HepG2 (cell line): ENCODE measurements around the gene QDPR. TPM values are rescaled to one million over a fixed set of nuclear protein-coding genes. Genes with fewer than 3 reads are reported as not detected.
A peak's percentile ranks its signal among the peaks of the same experiment; 100 is the strongest.

Experiments used
- ATAC-seq: fragments of 200-7000 bp; cut with Tn5 transposase; 3 replicates; pipeline ENCODE4 v1.9.1; 2020; ENCODE audit warnings: mild to moderate bottlenecking, moderate library complexity
- BruUV-seq: library from RNA; stranded (reverse); fragments of 400-500 nt; replicated peaks from 2 replicates; lab custom pipeline; 2021; lab: Mats Ljungman, UMichigan
- CTCF ChIA-PET: fragments of 300-600 bp; formaldehyde crosslinking; extraction: SDS; loops from one replicate; lab custom pipeline; 2021; ENCODE audit warnings: low total read pairs, inconsistent platforms, low intra/inter-chr PET ratio; lab: Yijun Ruan, JAX
- POLR2A ChIA-PET: fragments of 350-600 bp; sonication (Branson Sonifier 250); formaldehyde crosslinking; loops from one replicate; lab custom pipeline; 2020; ENCODE audit warnings: antibody characterized with exemption, inconsistent platforms; lab: Yijun Ruan, JAX
- DNase-seq: peaks from one replicate; pipeline ENCODE4 v3.0.0-alpha.2; 2015; ENCODE audit warnings: low spot score
- FAIRE-seq: peaks from 3 replicates; lab custom pipeline; 2011; peaks lifted over from hg19 to GRCh38; lab: Jason Lieb, UNC
- H2AFZ ChIP-seq: one replicate; pipeline ENCODE4 v1.6.1; 2011; ENCODE audit warnings: low read length, inconsistent platforms
- H3K27ac ChIP-seq: fragments of 300-600 bp; 3 replicates; pipeline ENCODE4 v1.8.0; 2011; ENCODE audit warnings: mixed run types, mild to moderate bottlenecking, mixed read lengths, low read length, inconsistent platforms; ENCODE audit not compliant: insufficient read depth; ENCODE audit errors: extremely low read length
- H3K27me3 ChIP-seq, 2 experiments: fragments of 200-600 bp in 1 of 2; 2 replicates in 1 of 2; 3 replicates in 1 of 2; pipeline versions ENCODE4 v1.6.0 to v1.8.0; 2011; ENCODE audit warnings: low read length in 2 of 2, mild to moderate bottlenecking in 2 of 2, moderate library complexity in 2 of 2, inconsistent platforms in 1 of 2; ENCODE audit not compliant: insufficient read depth in 2 of 2, control insufficient read depth in 1 of 2
- H3K36me3 ChIP-seq, 2 experiments: fragments of 200-600 bp in 1 of 2; replicated peaks in 1 of 2; 2 replicates in 1 of 2; 3 replicates in 1 of 2; pipeline versions ENCODE4 v1.5.1 to v1.8.0; 2011; ENCODE audit warnings: low read length in 2 of 2, inconsistent platforms in 1 of 2; ENCODE audit not compliant: insufficient read depth in 2 of 2, control insufficient read depth in 1 of 2
- H3K4me1 ChIP-seq: 2 replicates; pipeline ENCODE4 v1.5.1; 2012; ENCODE audit warnings: low read length, inconsistent platforms; ENCODE audit not compliant: insufficient read depth
- H3K4me2 ChIP-seq: 2 replicates; pipeline ENCODE4 v1.6.0; 2011; ENCODE audit warnings: low read depth, low read length, inconsistent platforms
- H3K4me3 ChIP-seq, 3 experiments: fragments of 200-600 bp in 1 of 3; sonication (generic), shearing (Covaris generic) in 1 of 3; replicated peaks in 1 of 3; 2 replicates each; pipeline ENCODE4 v1.5.1; 2011 to 2016; ENCODE audit warnings: low read length in 3 of 3, inconsistent platforms in 2 of 3, low read depth in 2 of 3, mild to moderate bottlenecking in 2 of 3, control low read depth in 1 of 3, mixed read lengths in 1 of 3; ENCODE audit not compliant: insufficient read depth in 1 of 3
- H3K79me2 ChIP-seq: one replicate; pipeline ENCODE4 v1.6.1; 2011; ENCODE audit warnings: low read length, inconsistent platforms; ENCODE audit not compliant: insufficient read depth
- H3K9ac ChIP-seq: 2 replicates; pipeline ENCODE4 v1.6.0; 2011; ENCODE audit warnings: mild to moderate bottlenecking, low read depth, low read length, inconsistent platforms; ENCODE audit not compliant: insufficient read depth
- H3K9me3 ChIP-seq: 2 replicates; pipeline ENCODE4 v1.5.1; 2012; ENCODE audit warnings: mild to moderate bottlenecking, low read length
- H4K20me1 ChIP-seq: 2 replicates; pipeline ENCODE4 v1.6.0; 2011; ENCODE audit warnings: inconsistent platforms, mild to moderate bottlenecking, low read length, moderate library complexity; ENCODE audit not compliant: insufficient read depth
- BCLAF1 ChIP-seq: fragments of 450-650 bp; IDR thresholded peaks from 2 replicates; pipeline ENCODE4 v1.6.1; 2017; ENCODE audit warnings: mild to moderate bottlenecking
- CHD4 ChIP-seq: fragments of 200-600 bp; sonication (generic); IDR thresholded peaks from 2 replicates; pipeline ENCODE4 v1.7.0; 2017; ENCODE audit warnings: mild to moderate bottlenecking, low read length, borderline replicate concordance
- MAFF ChIP-seq: IDR thresholded peaks from 2 replicates; pipeline ENCODE4 v1.6.1; 2011; ENCODE audit warnings: low read depth, low read length, improper control_type of control experiment
- MAFK ChIP-seq, 2 experiments: IDR thresholded peaks in 1 of 2; conservative IDR thresholded peaks in 1 of 2; 2 replicates each; pipeline ENCODE4 v1.6.1; 2011; ENCODE audit warnings: improper control_type of control experiment in 2 of 2, low read length in 2 of 2
- RORA ChIP-seq: sonication (generic); formaldehyde crosslinking; IDR thresholded peaks from 2 replicates; pipeline ENCODE4 v1.5.0; 2020; ENCODE audit warnings: mild to moderate bottlenecking, missing genetic modification reagents, moderate library complexity
- ZNF44 ChIP-seq: sonication (generic); formaldehyde crosslinking; IDR thresholded peaks from 2 replicates; pipeline ENCODE4 v1.5.1; 2020; ENCODE audit warnings: mild to moderate bottlenecking, missing genetic modification reagents
- ZNF550 ChIP-seq: sonication (generic); formaldehyde crosslinking; IDR thresholded peaks from 2 replicates; pipeline ENCODE4 v1.4.0; 2020; ENCODE audit warnings: mild to moderate bottlenecking, missing genetic modification reagents, borderline replicate concordance
- ZNF790 ChIP-seq: sonication (generic); formaldehyde crosslinking; IDR thresholded peaks from 2 replicates; pipeline ENCODE4 v1.8.0; 2022; ENCODE audit warnings: missing genetic modification reagents, mild to moderate bottlenecking, borderline replicate concordance
- ZSCAN9 ChIP-seq: IDR thresholded peaks from 2 replicates; pipeline ENCODE4 v1.6.1; 2016; ENCODE audit warnings: borderline replicate concordance
- WGBS: methylation state at CpG from one replicate; pipeline ENCODE4 v1.1.6; 2017; ENCODE audit warnings: low lambda C conversion rate; 5-methylcytosine and 5-hydroxymethylcytosine counted together
- in situ Hi-C: cut with HindIII; loops from 2 replicates; pipeline ENCODE4 v1.10.0; 2017; ENCODE audit warnings: low pct_unique_long_range_greater_than_20kb; ENCODE audit not compliant: extremely low pct_ligation_motif_present
- intact Hi-C: fragments of 100-400 bp; cut with micrococcal nuclease; formaldehyde crosslinking; loops from one replicate; pipeline ENCODE4 v1.10.0; 2022; ENCODE audit not compliant: unreplicated experiment
- polyA plus RNA-seq, 8 experiments: library from polyadenylated mRNA; depleted of rRNA in 3 of 8; stranded (reverse) in 7 of 8; unstranded in 1 of 8; fragments of >200 nt; fragmentation: Illumina TruSeq in 4 of 8; extraction: Trizol in 4 of 8; gene quantifications; 2 replicates each; pipeline versions ENCODE4 v1.2.1 to v1.2.3, GENCODE V29; 2011 to 2016; ENCODE audit warnings: low read depth in 4 of 8, missing spikeins in 1 of 8, mixed read lengths in 1 of 8; ENCODE audit not compliant: insufficient read depth in 1 of 8
- total RNA-seq, 5 experiments: library from RNA; depleted of rRNA; stranded (reverse); fragments of >200 nt; fragmentation: Illumina TruSeq; extraction: Trizol; gene quantifications; 2 replicates each; pipeline ENCODE4 v1.2.3, GENCODE V29; 2016; ENCODE audit warnings: low read depth in 1 of 5

The QDPR gene
- total and polyA plus RNA-seq, 2 of the 13 experiments (the other 11 are each of a cell fraction or from before 2014, with no cell fraction given) = 9.9 to 95.5 TPM

- Histone ChIP-seq H3K9me3 (no peaks in the 10 kb centered on the region), H2AFZ (peak overlapping the region; percentile 23), H3K4me1 (peaks cover 50% of the 10 kb centered on the region), H3K36me3 (no peaks in the 10 kb centered on the region), H3K27me3 (no peaks in the 10 kb centered on the region), H4K20me1 (no peaks in the 10 kb centered on the region), H3K79me2 (no peaks in the 10 kb centered on the region), H3K4me2 (no peak overlapping the region), H3K4me3 (no peak overlapping the region), H3K27ac (no peak overlapping the region), H3K9ac (no peak overlapping the region)
- ChIA-PET CTCF (no interaction called here), POLR2A (interaction anchor here (1.0 kb wide), 1 partner anchor 24 kb away, joined by 3 read pairs; the partner anchor contains the start of gene LAP3)
- intact Hi-C loops = no loop called here
- WGBS = 86% methylated on average over 5 of the region's 5 CpGs
- FAIRE-seq = no peak
- no TSS peak for BruUV-seq
- no peak for ATAC-seq
- TF ChIP-seq ZNF550 = no peak
- TF ChIP-seq RORA (CRISPR knock-in tag) = no peak
- TF ChIP-seq ZNF44 = no peak
- in situ Hi-C loops = loop anchor here (10.0 to 25.0 kb wide), 2 partner anchors 252 to 460 kb away; partner anchors contain the start of gene LCORL
- DNase-seq = no peak
Measured at GRCh38 chr4:17552427-17552826, 40.5 kb upstream of the QDPR start.

GRCh38 chr4:17550549-17550948 is 38.7 kb upstream of the QDPR start:
- H3K79me2 ChIP-seq = no peaks in the 10 kb centered on the region
- H3K4me2 ChIP-seq = no peak overlapping the region
- H3K4me1 ChIP-seq = peaks cover 46% of the 10 kb centered on the region
- ChIA-PET CTCF (no interaction called here), POLR2A (interaction anchor here (0.6 kb wide), 1 partner anchor 59 kb away, joined by 3 read pairs; no protein-coding TSS in a partner anchor)
- 98% methylated on average over 3 of the region's 3 CpGs for WGBS
- no TSS peak for BruUV-seq
- no peaks in the 10 kb centered on the region for H4K20me1 ChIP-seq
- DNase-seq = no peak
- no peaks in the 10 kb centered on the region for H3K27me3 ChIP-seq
- intact Hi-C loops = no loop called here
- in situ Hi-C loops = loop anchor here (10.0 to 25.0 kb wide), 2 partner anchors 254 to 462 kb away; partner anchors contain the start of gene LCORL
- H2AFZ ChIP-seq = no peak overlapping the region
- no peak overlapping the region for H3K9ac ChIP-seq
- no peaks in the 10 kb centered on the region for H3K9me3 ChIP-seq
- TF ChIP-seq MAFF (peak; percentile 37; the same call in 1 of the 2 replicates), CHD4 (no peak), BCLAF1 (no peak), MAFK (conservative IDR thresholded peaks at IDR 0.05 in 1 of 2, IDR thresholded peaks at IDR 0.05 in 1 of 2; ENCODE audit: low read length in 2 of 2) (peak in 1 of 2 experiments; percentile 68; a peak in 2 of 4 replicates), ZSCAN9 (no peak), ZNF790 (no peak)
- H3K27ac ChIP-seq = no peak overlapping the region
- ATAC-seq = no peak
- no peaks in the 10 kb centered on the region for H3K36me3 ChIP-seq
- H3K4me3 ChIP-seq = no peak overlapping the region
- FAIRE-seq = no peak
